K562 (cell line): ENCODE results near the gene C9. TPM values are rescaled to one million over a fixed set of nuclear protein-coding genes. Genes with fewer than 3 reads are reported as not detected.

Source experiments
- ATAC-seq: fragments of 200-7000 bp; cut with Tn5 transposase; 3 replicates; pipeline ENCODE4 v1.9.1; 2020; ENCODE audit warnings: moderate library complexity
- BruUV-seq: library from RNA; stranded (reverse); fragments of 400-500 nt; replicated peaks from 2 replicates; lab custom pipeline; 2021; lab: Mats Ljungman, UMichigan
- CTCF ChIA-PET: fragments of 300-600 bp; formaldehyde crosslinking; extraction: SDS; loops from one replicate; lab custom pipeline; 2021; ENCODE audit warnings: low intra/inter-chr PET ratio; lab: Yijun Ruan, JAX
- POLR2A ChIA-PET: fragments of 300-600, 350-650 bp; sonication (Branson Sonifier 250); formaldehyde crosslinking; extraction: SDS; loops from one replicate; lab custom pipeline; 2021; ENCODE audit warnings: antibody characterized with exemption, inconsistent platforms; lab: Yijun Ruan, JAX
- DNase-seq, 4 experiments: peaks; one replicate each; pipeline versions ENCODE4 v3.0.0 to v3.0.0-alpha.2; 2011 to 2018; ENCODE audit warnings: low spot score in 3 of 4, mixed read lengths in 3 of 4; ENCODE audit errors: extremely low read depth in 1 of 4
- FAIRE-seq: peaks from 2 replicates; lab custom pipeline; 2011; peaks lifted over from hg19 to GRCh38; lab: Jason Lieb, UNC
- H2AFZ ChIP-seq: 2 replicates; pipeline ENCODE4 v1.6.0; 2011; ENCODE audit warnings: low read depth, low read length, control low read depth, inconsistent platforms
- H3K27ac ChIP-seq: fragments of 200-600 bp; 3 replicates; pipeline ENCODE4 v1.8.0; 2011; ENCODE audit warnings: low read depth, mild to moderate bottlenecking, control low read depth, inconsistent platforms, low read length, moderate library complexity, mixed read lengths; ENCODE audit errors: extremely low read depth
- H3K27me3 ChIP-seq, 2 experiments: fragments of 300-600 bp in 1 of 2; 2 replicates in 1 of 2; 3 replicates in 1 of 2; pipeline versions ENCODE4 v1.6.0 to v1.8.0; 2011; ENCODE audit warnings: inconsistent platforms in 2 of 2, low read length in 2 of 2, mild to moderate bottlenecking in 1 of 2, mixed read lengths in 1 of 2, moderate library complexity in 1 of 2; ENCODE audit not compliant: control insufficient read depth in 2 of 2, insufficient read depth in 2 of 2
- H3K36me3 ChIP-seq: fragments of 300-600 bp; 3 replicates; pipeline ENCODE4 v1.8.0; 2011; ENCODE audit warnings: mild to moderate bottlenecking, low read length, inconsistent platforms; ENCODE audit not compliant: control insufficient read depth, insufficient read depth
- H3K4me1 ChIP-seq, 2 experiments: fragments of 200-600 bp in 1 of 2; replicated peaks in 1 of 2; 2 replicates in 1 of 2; 3 replicates in 1 of 2; pipeline versions ENCODE4 v1.5.1 to v1.8.0; 2011; ENCODE audit warnings: inconsistent platforms in 2 of 2, low read length in 2 of 2, mild to moderate bottlenecking in 1 of 2, mixed read lengths in 1 of 2, moderate library complexity in 1 of 2; ENCODE audit not compliant: control insufficient read depth in 2 of 2, insufficient read depth in 2 of 2
- H3K4me2 ChIP-seq: 2 replicates; pipeline ENCODE4 v1.6.1; 2011; ENCODE audit warnings: low read length, control low read depth, inconsistent platforms, mixed read lengths; ENCODE audit not compliant: insufficient read depth
- H3K4me3 ChIP-seq: fragments of 200-600 bp; sonication (generic), shearing (Covaris generic); 2 replicates; pipeline ENCODE4 v1.5.1; 2016; ENCODE audit warnings: control low read depth, inconsistent platforms
- H3K79me2 ChIP-seq: fragments of 200-600 bp; 3 replicates; pipeline ENCODE4 v1.8.0; 2011; ENCODE audit warnings: low read length, inconsistent platforms; ENCODE audit not compliant: control insufficient read depth, insufficient read depth
- H3K9ac ChIP-seq, 2 experiments: 2 replicates each; pipeline versions ENCODE4 v1.6.0 to v1.6.1; 2011; ENCODE audit warnings: low read depth in 2 of 2, low read length in 2 of 2, control low read depth in 1 of 2, inconsistent platforms in 1 of 2, mild to moderate bottlenecking in 1 of 2, mixed read lengths in 1 of 2; ENCODE audit not compliant: insufficient read depth in 1 of 2
- H3K9me1 ChIP-seq: one replicate; pipeline ENCODE4 v1.6.0; 2011; ENCODE audit warnings: inconsistent platforms, mild to moderate bottlenecking, low read length, moderate library complexity; ENCODE audit not compliant: control insufficient read depth, insufficient read depth
- H3K9me3 ChIP-seq: replicated peaks from 2 replicates; pipeline ENCODE4 v1.5.1; 2011; ENCODE audit warnings: low read depth, low read length, inconsistent platforms; ENCODE audit not compliant: control insufficient read depth, insufficient read depth
- H4K20me1 ChIP-seq: replicated peaks from 2 replicates; pipeline ENCODE4 v1.6.1; 2011; ENCODE audit warnings: low read length, inconsistent platforms, mixed read lengths; ENCODE audit not compliant: control insufficient read depth, insufficient read depth
- GATAD2A ChIP-seq: fragments of 450-650 bp; IDR thresholded peaks from 2 replicates; pipeline ENCODE4 v1.6.1; 2017
- GATAD2B ChIP-seq: fragments of 450-650 bp; IDR thresholded peaks from 2 replicates; pipeline ENCODE4 v1.6.1; 2017; ENCODE audit warnings: mild to moderate bottlenecking, borderline replicate concordance
- NFE2L1 ChIP-seq: fragments of 450-650 bp; IDR thresholded peaks from 2 replicates; pipeline ENCODE4 v1.6.1; 2016; ENCODE audit warnings: missing genetic modification characterization, low read depth, mild to moderate bottlenecking, missing compliant biosample characterization, moderate library complexity, borderline replicate concordance
- SAFB2 ChIP-seq: fragments of 200-400 bp; formaldehyde crosslinking; IDR thresholded peaks from 2 replicates; pipeline ENCODE4 v1.6.1; 2018; ENCODE audit warnings: borderline replicate concordance, low read length, low read depth, moderate library complexity; ENCODE audit not compliant: severe bottlenecking
- TCF3 ChIP-seq: sonication (generic); formaldehyde crosslinking; IDR thresholded peaks from 2 replicates; pipeline ENCODE4 v1.4.0; 2020; ENCODE audit warnings: mild to moderate bottlenecking, missing genetic modification reagents
- TRIM24 ChIP-seq, 2 experiments: fragments of 450-650 bp; IDR thresholded peaks; 2 replicates each; pipeline ENCODE4 v1.6.1; 2016
- WGBS: fragments of 100-300 bp; shearing (Covaris generic); methylation state at CpG from one replicate; pipeline ENCODE4 v1.1.6; 2016; ENCODE audit warnings: low coverage, mixed read lengths; ENCODE audit not compliant: insufficient coverage; ENCODE audit errors: missing lambda C conversion rate; 5-methylcytosine and 5-hydroxymethylcytosine counted together
- in situ Hi-C: fragments of 300-500 bp; cut with MboI; formaldehyde crosslinking; loops from 4 replicates; pipeline ENCODE4 v1.15.0; 2018; ENCODE audit warnings: inconsistent platforms, mixed read lengths
- intact Hi-C: fragments of 100-400 bp; cut with micrococcal nuclease; formaldehyde crosslinking; loops from 2 replicates; pipeline ENCODE4 v1.14.2; 2022
- polyA plus RNA-seq, 8 experiments: library from polyadenylated mRNA; depleted of rRNA in 4 of 8; stranded (reverse) in 5 of 8; unstranded in 3 of 8; fragments of >200 nt; fragmentation: Nextera tagmentation in 2 of 8; fragmentation: Illumina TruSeq in 1 of 8; extraction: Ambion mirVana in 2 of 8; extraction: Trizol in 1 of 8; gene quantifications; 2 replicates each; pipeline versions ENCODE4 v1.2.1 to v1.2.3, GENCODE V29; 2011 to 2014; ENCODE audit warnings: inconsistent platforms in 1 of 8, missing spikeins in 1 of 8
- total RNA-seq, 7 experiments: library from RNA; depleted of rRNA in 6 of 7; stranded (reverse); fragments of >200 nt in 6 of 7; fragmentation: Illumina TruSeq in 2 of 7; extraction: Trizol in 2 of 7; gene quantifications; 2 replicates each; pipeline versions ENCODE4 v1.2.1 to v1.2.3, GENCODE V29; 2011 to 2021; ENCODE audit warnings: low replicate concordance in 1 of 7
- TF ChIP-seq, protein P1 (sequence below): fragments of 250-450 bp; sonication (Bioruptor Pico); IDR thresholded peaks from 2 replicates; pipeline ENCODE4 v1.4.0; 2020; ENCODE audit warnings: mild to moderate bottlenecking
- TF ChIP-seq, protein P2 (sequence below): fragments of 450-650 bp; IDR thresholded peaks from 2 replicates; pipeline ENCODE4 v1.6.1; 2016; ENCODE audit warnings: mild to moderate bottlenecking, moderate library complexity

C9 gene
- total and polyA plus RNA-seq, 9 of the 15 experiments (the other 6 are each of a cell fraction or from before 2014, with no cell fraction given) = 0.08 to 0.38 TPM; not detected in 7

DNA sequence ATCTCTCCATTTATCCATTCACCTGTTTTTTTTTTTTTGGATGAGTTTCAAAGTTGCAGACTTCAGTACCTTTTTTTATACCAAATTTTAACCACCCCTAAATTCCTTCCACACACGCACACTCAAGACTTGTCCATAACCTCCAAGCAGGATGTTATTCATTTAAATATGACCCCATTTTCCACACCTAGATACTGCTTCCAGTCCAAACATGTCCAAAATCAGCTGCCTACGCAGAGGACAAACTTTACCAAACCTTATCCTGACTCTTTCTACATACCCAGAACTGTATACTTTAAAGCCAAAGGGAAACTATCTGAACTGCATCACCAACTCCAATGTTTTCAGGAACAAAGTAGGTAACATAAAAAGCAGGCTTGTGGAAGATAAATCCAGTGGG lies 108.9 kb downstream of the C9 start:
- no peaks in the 10 kb centered on the region for H3K79me2 ChIP-seq
- ATAC-seq (no peak), FAIRE-seq (no peak), DNase-seq (no peak)
- ChIA-PET POLR2A (no interaction called here), CTCF (no interaction called here)
- H2AFZ ChIP-seq = no peak overlapping the region
- no peaks in the 10 kb centered on the region for H3K36me3 ChIP-seq
- H3K4me1 ChIP-seq = no peaks in the 10 kb centered on the region
- intact Hi-C loops = no loop called here
- H3K4me3 ChIP-seq = no peak overlapping the region
- H3K9me1 ChIP-seq = no peaks in the 10 kb centered on the region
- no peak overlapping the region for H3K27ac ChIP-seq
- in situ Hi-C loops = no loop called here
- H3K27me3 ChIP-seq = no peaks in the 10 kb centered on the region
- no peak overlapping the region for H3K9ac ChIP-seq
- no peaks in the 10 kb centered on the region for H4K20me1 ChIP-seq
- 49% methylated on average over 2 of the region's 2 CpGs for WGBS
- no TSS peak for BruUV-seq
- H3K4me2 ChIP-seq = no peak overlapping the region
- no peaks in the 10 kb centered on the region for H3K9me3 ChIP-seq
- TF ChIP-seq GATAD2A (no peak), NFE2L1 (tag) (no peak), SAFB2 (no peak), TCF3 (CRISPR knock-in tag) (no peak), GATAD2B (no peak), TRIM24 (IDR thresholded peaks at IDR 0.05) (no peak)
- TF ChIP-seq, protein P1, sequence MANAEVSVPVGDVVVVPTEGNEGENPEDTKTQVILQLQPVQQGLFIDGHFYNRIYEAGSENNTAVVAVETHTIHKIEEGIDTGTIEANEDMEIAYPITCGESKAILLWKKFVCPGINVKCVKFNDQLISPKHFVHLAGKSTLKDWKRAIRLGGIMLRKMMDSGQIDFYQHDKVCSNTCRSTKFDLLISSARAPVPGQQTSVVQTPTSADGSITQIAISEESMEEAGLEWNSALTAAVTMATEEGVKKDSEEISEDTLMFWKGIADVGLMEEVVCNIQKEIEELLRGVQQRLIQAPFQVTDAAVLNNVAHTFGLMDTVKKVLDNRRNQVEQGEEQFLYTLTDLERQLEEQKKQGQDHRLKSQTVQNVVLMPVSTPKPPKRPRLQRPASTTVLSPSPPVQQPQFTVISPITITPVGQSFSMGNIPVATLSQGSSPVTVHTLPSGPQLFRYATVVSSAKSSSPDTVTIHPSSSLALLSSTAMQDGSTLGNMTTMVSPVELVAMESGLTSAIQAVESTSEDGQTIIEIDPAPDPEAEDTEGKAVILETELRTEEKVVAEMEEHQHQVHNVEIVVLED (CRISPR knock-in tag) = no peak
- TF ChIP-seq, protein P2, sequence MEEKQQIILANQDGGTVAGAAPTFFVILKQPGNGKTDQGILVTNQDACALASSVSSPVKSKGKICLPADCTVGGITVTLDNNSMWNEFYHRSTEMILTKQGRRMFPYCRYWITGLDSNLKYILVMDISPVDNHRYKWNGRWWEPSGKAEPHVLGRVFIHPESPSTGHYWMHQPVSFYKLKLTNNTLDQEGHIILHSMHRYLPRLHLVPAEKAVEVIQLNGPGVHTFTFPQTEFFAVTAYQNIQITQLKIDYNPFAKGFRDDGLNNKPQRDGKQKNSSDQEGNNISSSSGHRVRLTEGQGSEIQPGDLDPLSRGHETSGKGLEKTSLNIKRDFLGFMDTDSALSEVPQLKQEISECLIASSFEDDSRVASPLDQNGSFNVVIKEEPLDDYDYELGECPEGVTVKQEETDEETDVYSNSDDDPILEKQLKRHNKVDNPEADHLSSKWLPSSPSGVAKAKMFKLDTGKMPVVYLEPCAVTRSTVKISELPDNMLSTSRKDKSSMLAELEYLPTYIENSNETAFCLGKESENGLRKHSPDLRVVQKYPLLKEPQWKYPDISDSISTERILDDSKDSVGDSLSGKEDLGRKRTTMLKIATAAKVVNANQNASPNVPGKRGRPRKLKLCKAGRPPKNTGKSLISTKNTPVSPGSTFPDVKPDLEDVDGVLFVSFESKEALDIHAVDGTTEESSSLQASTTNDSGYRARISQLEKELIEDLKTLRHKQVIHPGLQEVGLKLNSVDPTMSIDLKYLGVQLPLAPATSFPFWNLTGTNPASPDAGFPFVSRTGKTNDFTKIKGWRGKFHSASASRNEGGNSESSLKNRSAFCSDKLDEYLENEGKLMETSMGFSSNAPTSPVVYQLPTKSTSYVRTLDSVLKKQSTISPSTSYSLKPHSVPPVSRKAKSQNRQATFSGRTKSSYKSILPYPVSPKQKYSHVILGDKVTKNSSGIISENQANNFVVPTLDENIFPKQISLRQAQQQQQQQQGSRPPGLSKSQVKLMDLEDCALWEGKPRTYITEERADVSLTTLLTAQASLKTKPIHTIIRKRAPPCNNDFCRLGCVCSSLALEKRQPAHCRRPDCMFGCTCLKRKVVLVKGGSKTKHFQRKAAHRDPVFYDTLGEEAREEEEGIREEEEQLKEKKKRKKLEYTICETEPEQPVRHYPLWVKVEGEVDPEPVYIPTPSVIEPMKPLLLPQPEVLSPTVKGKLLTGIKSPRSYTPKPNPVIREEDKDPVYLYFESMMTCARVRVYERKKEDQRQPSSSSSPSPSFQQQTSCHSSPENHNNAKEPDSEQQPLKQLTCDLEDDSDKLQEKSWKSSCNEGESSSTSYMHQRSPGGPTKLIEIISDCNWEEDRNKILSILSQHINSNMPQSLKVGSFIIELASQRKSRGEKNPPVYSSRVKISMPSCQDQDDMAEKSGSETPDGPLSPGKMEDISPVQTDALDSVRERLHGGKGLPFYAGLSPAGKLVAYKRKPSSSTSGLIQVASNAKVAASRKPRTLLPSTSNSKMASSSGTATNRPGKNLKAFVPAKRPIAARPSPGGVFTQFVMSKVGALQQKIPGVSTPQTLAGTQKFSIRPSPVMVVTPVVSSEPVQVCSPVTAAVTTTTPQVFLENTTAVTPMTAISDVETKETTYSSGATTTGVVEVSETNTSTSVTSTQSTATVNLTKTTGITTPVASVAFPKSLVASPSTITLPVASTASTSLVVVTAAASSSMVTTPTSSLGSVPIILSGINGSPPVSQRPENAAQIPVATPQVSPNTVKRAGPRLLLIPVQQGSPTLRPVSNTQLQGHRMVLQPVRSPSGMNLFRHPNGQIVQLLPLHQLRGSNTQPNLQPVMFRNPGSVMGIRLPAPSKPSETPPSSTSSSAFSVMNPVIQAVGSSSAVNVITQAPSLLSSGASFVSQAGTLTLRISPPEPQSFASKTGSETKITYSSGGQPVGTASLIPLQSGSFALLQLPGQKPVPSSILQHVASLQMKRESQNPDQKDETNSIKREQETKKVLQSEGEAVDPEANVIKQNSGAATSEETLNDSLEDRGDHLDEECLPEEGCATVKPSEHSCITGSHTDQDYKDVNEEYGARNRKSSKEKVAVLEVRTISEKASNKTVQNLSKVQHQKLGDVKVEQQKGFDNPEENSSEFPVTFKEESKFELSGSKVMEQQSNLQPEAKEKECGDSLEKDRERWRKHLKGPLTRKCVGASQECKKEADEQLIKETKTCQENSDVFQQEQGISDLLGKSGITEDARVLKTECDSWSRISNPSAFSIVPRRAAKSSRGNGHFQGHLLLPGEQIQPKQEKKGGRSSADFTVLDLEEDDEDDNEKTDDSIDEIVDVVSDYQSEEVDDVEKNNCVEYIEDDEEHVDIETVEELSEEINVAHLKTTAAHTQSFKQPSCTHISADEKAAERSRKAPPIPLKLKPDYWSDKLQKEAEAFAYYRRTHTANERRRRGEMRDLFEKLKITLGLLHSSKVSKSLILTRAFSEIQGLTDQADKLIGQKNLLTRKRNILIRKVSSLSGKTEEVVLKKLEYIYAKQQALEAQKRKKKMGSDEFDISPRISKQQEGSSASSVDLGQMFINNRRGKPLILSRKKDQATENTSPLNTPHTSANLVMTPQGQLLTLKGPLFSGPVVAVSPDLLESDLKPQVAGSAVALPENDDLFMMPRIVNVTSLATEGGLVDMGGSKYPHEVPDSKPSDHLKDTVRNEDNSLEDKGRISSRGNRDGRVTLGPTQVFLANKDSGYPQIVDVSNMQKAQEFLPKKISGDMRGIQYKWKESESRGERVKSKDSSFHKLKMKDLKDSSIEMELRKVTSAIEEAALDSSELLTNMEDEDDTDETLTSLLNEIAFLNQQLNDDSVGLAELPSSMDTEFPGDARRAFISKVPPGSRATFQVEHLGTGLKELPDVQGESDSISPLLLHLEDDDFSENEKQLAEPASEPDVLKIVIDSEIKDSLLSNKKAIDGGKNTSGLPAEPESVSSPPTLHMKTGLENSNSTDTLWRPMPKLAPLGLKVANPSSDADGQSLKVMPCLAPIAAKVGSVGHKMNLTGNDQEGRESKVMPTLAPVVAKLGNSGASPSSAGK = no peak
